Stimulated activated CD4-positive, alpha-beta T cell treated with anti-CD3 and anti-CD28 coated beads, TNF-alpha, amount 100 ng/mL, for 48 hours (primary cell): ENCODE results near the gene SLX9.
A peak's percentile ranks its signal among the peaks of the same experiment; 100 is the strongest.
"Not testable (repeated sequence)": the region's sequence is repeated elsewhere in the genome, so short reads cannot be mapped to it uniquely, and the experiment has no call there.

ENCODE experiments used
- DNase-seq, 3 donors: peaks; one replicate each; pipeline ENCODE4 v3.0.0-alpha.2; 2020; ENCODE audit warnings: low read depth in 3 of 3

The SLX9 gene

GRCh38 chr21:44960141-44961092, 20.6 kb downstream of the SLX9 start:
- no peak for DNase-seq

GRCh38 chr21:44962403-44962966, 22.7 kb downstream of the SLX9 start:
- no peak for DNase-seq

GRCh38 chr21:44964381-44964780, 24.6 kb downstream of the SLX9 start:
- DNase-seq: no peak

GRCh38 chr21:44965251-44966022, 25.6 kb downstream of the SLX9 start:
- DNase-seq: peak in 1 of 3 donors; percentile 5

- DNase-seq: no peak
These were observed 26.6 kb downstream of the SLX9 start for GRCh38 chr21:44966135-44967081.

- DNase-seq: no peak
These were observed 27.5 kb downstream of the SLX9 start for GRCh38 chr21:44967082-44968047.

GRCh38 chr21:44969066-44969670, 29.3 kb downstream of the SLX9 start:
- no peak for DNase-seq

- DNase-seq: no peak
These were observed 30.3 kb downstream of the SLX9 start for GRCh38 chr21:44969931-44970755.

- DNase-seq: no peak
These were observed 31.2 kb downstream of the SLX9 start for GRCh38 chr21:44970766-44971671.

- DNase-seq: no peak
These were observed 31.8 kb downstream of the SLX9 start for GRCh38 chr21:44971672-44971995.

GRCh38 chr21:44972301-44972814, 32.5 kb downstream of the SLX9 start:
- no peak for DNase-seq

GRCh38 chr21:44972821-44973220, 33.0 kb downstream of the SLX9 start:
- no peak for DNase-seq

- DNase-seq: no peak
These were observed 33.8 kb downstream of the SLX9 start for GRCh38 chr21:44973598-44973997.

GRCh38 chr21:44974676-44975075, 34.8 kb downstream of the SLX9 start:
- DNase-seq: no peak

GRCh38 chr21:44975720-44976555, 36.1 kb downstream of the SLX9 start:
- DNase-seq: no peak

- not testable (repeated sequence) for DNase-seq
These were observed 36.9 kb downstream of the SLX9 start for GRCh38 chr21:44976556-44977393.
